Measurements from ENCODE around the gene KCNE5. TPM values are rescaled to one million over a fixed set of nuclear protein-coding genes. Genes with fewer than 3 reads are reported as not detected.

Gene KCNE5
- total RNA-seq, 1 donor, result 0.36 TPM

- Histone ChIP-seq H3K27ac (ENCODE audit: low read depth, low read length) (no peak overlapping the region), H3K4me2 (ENCODE audit: insufficient read depth, low read length) (no peak overlapping the region), H3K79me2 (ENCODE audit: insufficient read depth, low read length) (no peaks in the 10 kb centered on the region), H3K27me3 (ENCODE audit: insufficient read depth, low read length) (peaks cover 18% of the 10 kb centered on the region), H3K4me1 (ENCODE audit: insufficient read depth, low read length) (no peaks in the 10 kb centered on the region), H3K36me3 (ENCODE audit: insufficient read depth, low read length) (no peaks in the 10 kb centered on the region), H2AFZ (ENCODE audit: low read length) (no peak overlapping the region), H3K9me3 (ENCODE audit: low read depth, low read length) (no peaks in the 10 kb centered on the region), H3K4me3 (ENCODE audit: insufficient read depth, low read length) (no peak overlapping the region), H4K20me1 (ENCODE audit: insufficient read depth, low read length) (no peaks in the 10 kb centered on the region)
- TF ChIP-seq CTCF (IDR thresholded peaks at IDR 0.05; ENCODE audit: extremely low read depth, low read depth, low read length), result no peak
- no peak for DNase-seq (ENCODE audit: insufficient read length, low spot score, missing footprints)
These were observed 29.0 kb downstream of the KCNE5 start for GRCh38 chrX:109596015-109596414.

GRCh38 chrX:109590176-109590575 is 34.8 kb downstream of the KCNE5 start:
- H3K4me3 ChIP-seq (ENCODE audit: insufficient read depth, low read length), result no peak overlapping the region
- H3K79me2 ChIP-seq (ENCODE audit: insufficient read depth, low read length), result no peaks in the 10 kb centered on the region
- no peak overlapping the region for H2AFZ ChIP-seq (ENCODE audit: low read length)
- no peaks in the 10 kb centered on the region for H3K4me1 ChIP-seq (ENCODE audit: insufficient read depth, low read length)
- no peak overlapping the region for H3K4me2 ChIP-seq (ENCODE audit: insufficient read depth, low read length)
- no peak for TF ChIP-seq CTCF (IDR thresholded peaks at IDR 0.05; ENCODE audit: extremely low read depth, low read depth, low read length)
- H3K9me3 ChIP-seq (ENCODE audit: low read depth, low read length), result no peaks in the 10 kb centered on the region
- peaks cover 15% of the 10 kb centered on the region for H3K27me3 ChIP-seq (ENCODE audit: insufficient read depth, low read length)
- H4K20me1 ChIP-seq (ENCODE audit: insufficient read depth, low read length), result no peaks in the 10 kb centered on the region
- no peak overlapping the region for H3K27ac ChIP-seq (ENCODE audit: low read depth, low read length)
- no peaks in the 10 kb centered on the region for H3K36me3 ChIP-seq (ENCODE audit: insufficient read depth, low read length)
- peak; percentile 37 for DNase-seq (ENCODE audit: insufficient read length, low spot score, missing footprints)

GRCh38 chrX:109585488-109585887 is 39.5 kb downstream of the KCNE5 start:
- H3K27ac ChIP-seq (ENCODE audit: low read depth, low read length), result no peak overlapping the region
- peaks cover 18% of the 10 kb centered on the region for H3K27me3 ChIP-seq (ENCODE audit: insufficient read depth, low read length)
- H3K36me3 ChIP-seq (ENCODE audit: insufficient read depth, low read length), result no peaks in the 10 kb centered on the region
- H3K79me2 ChIP-seq (ENCODE audit: insufficient read depth, low read length), result no peaks in the 10 kb centered on the region
- no peak for DNase-seq (ENCODE audit: insufficient read length, low spot score, missing footprints)
- no peaks in the 10 kb centered on the region for H3K4me1 ChIP-seq (ENCODE audit: insufficient read depth, low read length)
- no peak overlapping the region for H3K4me3 ChIP-seq (ENCODE audit: insufficient read depth, low read length)
- no peak overlapping the region for H3K4me2 ChIP-seq (ENCODE audit: insufficient read depth, low read length)
- H3K9me3 ChIP-seq (ENCODE audit: low read depth, low read length), result no peaks in the 10 kb centered on the region
- no peak overlapping the region for H2AFZ ChIP-seq (ENCODE audit: low read length)
- no peak for TF ChIP-seq CTCF (IDR thresholded peaks at IDR 0.05; ENCODE audit: extremely low read depth, low read depth, low read length)
- H4K20me1 ChIP-seq (ENCODE audit: insufficient read depth, low read length), result no peaks in the 10 kb centered on the region

GRCh38 chrX:109578916-109579315 is 46.1 kb downstream of the KCNE5 start:
- Histone ChIP-seq H3K27ac (ENCODE audit: low read depth, low read length) (no peak overlapping the region), H3K79me2 (ENCODE audit: insufficient read depth, low read length) (no peaks in the 10 kb centered on the region), H3K4me2 (ENCODE audit: insufficient read depth, low read length) (no peak overlapping the region), H3K27me3 (ENCODE audit: insufficient read depth, low read length) (peaks cover 13% of the 10 kb centered on the region), H3K36me3 (ENCODE audit: insufficient read depth, low read length) (no peaks in the 10 kb centered on the region), H3K9me3 (ENCODE audit: low read depth, low read length) (no peaks in the 10 kb centered on the region), H3K4me1 (ENCODE audit: insufficient read depth, low read length) (no peaks in the 10 kb centered on the region), H2AFZ (ENCODE audit: low read length) (no peak overlapping the region), H4K20me1 (ENCODE audit: insufficient read depth, low read length) (no peaks in the 10 kb centered on the region), H3K4me3 (ENCODE audit: insufficient read depth, low read length) (no peak overlapping the region)
- no peak for TF ChIP-seq CTCF (IDR thresholded peaks at IDR 0.05; ENCODE audit: extremely low read depth, low read depth, low read length)
- DNase-seq (ENCODE audit: insufficient read length, low spot score, missing footprints), result no peak

Data from osteoblast (primary cell).